ENCODE results near the gene EML6.

Gene EML6

GRCh38 chr2:54969295-54969939, 246.0 kb downstream of the EML6 start:
- Histone ChIP-seq H3K4me3 (ENCODE audit: low read depth, low read length) (no peak overlapping the region), H3K27me3 (ENCODE audit: insufficient read depth, low read depth, severe bottlenecking) (no peaks in the 10 kb centered on the region), H3K36me3 (peaks cover 44% of the 10 kb centered on the region), H3K27ac (no peak overlapping the region), H3K9me3 (ENCODE audit: severe bottlenecking) (no peaks in the 10 kb centered on the region)
- no peak for DNase-seq
- TF ChIP-seq CTCF (IDR thresholded peaks at IDR 0.05; ENCODE audit: low read depth, low read length) = no peak

GRCh38 chr2:54969940-54970338, 246.5 kb downstream of the EML6 start:
- Histone ChIP-seq H3K27ac (no peak overlapping the region), H3K9me3 (ENCODE audit: severe bottlenecking) (no peaks in the 10 kb centered on the region), H3K4me3 (ENCODE audit: low read depth, low read length) (no peak overlapping the region), H3K36me3 (peaks cover 46% of the 10 kb centered on the region), H3K27me3 (ENCODE audit: insufficient read depth, low read depth, severe bottlenecking) (no peaks in the 10 kb centered on the region)
- no peak for TF ChIP-seq CTCF (IDR thresholded peaks at IDR 0.05; ENCODE audit: low read depth, low read length)
- no peak for DNase-seq

- Histone ChIP-seq H3K36me3 (peaks cover 63% of the 10 kb centered on the region), H3K9me3 (ENCODE audit: severe bottlenecking) (no peaks in the 10 kb centered on the region), H3K27ac (no peak overlapping the region), H3K4me3 (ENCODE audit: low read depth, low read length) (no peak overlapping the region), H3K27me3 (ENCODE audit: insufficient read depth, low read depth, severe bottlenecking) (no peaks in the 10 kb centered on the region)
- no peak for DNase-seq
- TF ChIP-seq CTCF (IDR thresholded peaks at IDR 0.05; ENCODE audit: low read depth, low read length) = no peak
Observed at GRCh38 chr2:54975175-54975574, 251.7 kb downstream of the EML6 start.

GRCh38 chr2:54975598-54976492, 252.4 kb downstream of the EML6 start:
- Histone ChIP-seq H3K27ac (no peak overlapping the region), H3K36me3 (peaks cover 63% of the 10 kb centered on the region)
- no peak for DNase-seq

GRCh38 chr2:54977149-54977548, 253.7 kb downstream of the EML6 start:
- no peak overlapping the region for H3K27ac ChIP-seq
- H3K36me3 ChIP-seq = peaks cover 60% of the 10 kb centered on the region
- no peak for TF ChIP-seq CTCF (IDR thresholded peaks at IDR 0.05; ENCODE audit: low read depth, low read length)

More at GRCh38 chr2:54975598-54976492, 252.4 kb downstream of the EML6 start:
- H3K4me3 ChIP-seq (ENCODE audit: low read depth, low read length) = no peak overlapping the region
- H3K9me3 ChIP-seq (ENCODE audit: severe bottlenecking) = no peaks in the 10 kb centered on the region
- no peaks in the 10 kb centered on the region for H3K27me3 ChIP-seq (ENCODE audit: insufficient read depth, low read depth, severe bottlenecking)
- no peak for TF ChIP-seq CTCF (IDR thresholded peaks at IDR 0.05; ENCODE audit: low read depth, low read length)

More at GRCh38 chr2:54977149-54977548, 253.7 kb downstream of the EML6 start:
- no peak for DNase-seq
- Histone ChIP-seq H3K27me3 (ENCODE audit: insufficient read depth, low read depth, severe bottlenecking) (no peaks in the 10 kb centered on the region), H3K9me3 (ENCODE audit: severe bottlenecking) (no peaks in the 10 kb centered on the region), H3K4me3 (ENCODE audit: low read depth, low read length) (no peak overlapping the region)
